HL-60 (cell line): ENCODE measurements around the gene HEXD.

Source experiments
- CTCF ChIP-seq: IDR thresholded peaks from one replicate; pipeline ENCODE4 v1.5.1; 2011; ENCODE audit warnings: low read length, control low read depth, inconsistent platforms; ENCODE audit not compliant: insufficient read depth
- GABPA ChIP-seq: IDR thresholded peaks from 2 replicates; pipeline ENCODE4 v1.6.1; 2012; ENCODE audit warnings: low read depth
- POLR2AphosphoS5 ChIP-seq: IDR thresholded peaks from 2 replicates; pipeline ENCODE4 v1.6.1; 2012; ENCODE audit warnings: low read depth

GRCh38 chr17:82452162-82452561 is 34.0 kb downstream of the HEXD start:
- TF ChIP-seq GABPA = no peak
- no peak for TF ChIP-seq CTCF
- TF ChIP-seq POLR2AphosphoS5 = no peak
